H1 (cell line): ENCODE results near the gene BORCS6. TPM values are rescaled to one million over a fixed set of nuclear protein-coding genes. Genes with fewer than 3 reads are reported as not detected.
A peak's percentile ranks its signal among the peaks of the same experiment; 100 is the strongest.

Experiments used
- CTCF ChIA-PET: fragments of 300-600 bp; sonication (Branson Sonifier 250); formaldehyde crosslinking; loops from one replicate; lab custom pipeline; 2021; ENCODE audit not compliant: partially characterized antibody; lab: Charles Lee
- POLR2A ChIA-PET: fragments of 300-600 bp; sonication (Branson Sonifier 250); formaldehyde crosslinking; loops from one replicate; lab custom pipeline; 2021; ENCODE audit warnings: inconsistent platforms; ENCODE audit not compliant: partially characterized antibody; lab: Charles Lee
- DNase-seq, 2 experiments: peaks; one replicate each; pipeline versions ENCODE4 v3.0.0 to v3.0.0-alpha.2; 2010 to 2022; ENCODE audit warnings: low spot score in 2 of 2, low read depth in 1 of 2, mixed read lengths in 1 of 2
- FAIRE-seq: peaks from 2 replicates; lab custom pipeline; 2011; peaks lifted over from hg19 to GRCh38; lab: Jason Lieb, UNC
- H2AFZ ChIP-seq: 2 replicates; pipeline ENCODE4 v1.8.1; 2012; ENCODE audit warnings: low read length, inconsistent platforms
- H2AK5ac ChIP-seq: 2 replicates; pipeline ENCODE4 v1.6.1; 2013; ENCODE audit warnings: low read depth, low read length
- H2BK120ac ChIP-seq: replicated peaks from 2 replicates; pipeline ENCODE3; 2013; ENCODE audit warnings: low read depth, low read length, inconsistent platforms
- H2BK12ac ChIP-seq: 2 replicates; pipeline ENCODE4 v1.6.1; 2013; ENCODE audit warnings: low read depth, low read length
- H2BK15ac ChIP-seq: 2 replicates; pipeline ENCODE4 v1.6.1; 2013; ENCODE audit warnings: low read length
- H2BK20ac ChIP-seq: 2 replicates; pipeline ENCODE4 v1.6.1; 2013; ENCODE audit warnings: low read length
- H2BK5ac ChIP-seq: 2 replicates; pipeline ENCODE4 v1.6.1; 2013; ENCODE audit warnings: low read depth, low read length
- H3K14ac ChIP-seq: 2 replicates; pipeline ENCODE4 v1.6.1; 2013; ENCODE audit warnings: inconsistent platforms; ENCODE audit not compliant: insufficient read length
- H3K18ac ChIP-seq: 2 replicates; pipeline ENCODE4 v1.6.1; 2013; ENCODE audit warnings: low read length; ENCODE audit errors: extremely low read depth
- H3K23ac ChIP-seq: 2 replicates; pipeline ENCODE4 v1.6.1; 2013; ENCODE audit warnings: inconsistent platforms; ENCODE audit not compliant: insufficient read length
- H3K23me2 ChIP-seq: 2 replicates; pipeline ENCODE4 v1.6.1; 2013; ENCODE audit warnings: low read depth, low read length
- H3K27ac ChIP-seq: 2 replicates; pipeline ENCODE4 v1.6.1; 2011; ENCODE audit warnings: low read depth, low read length, inconsistent platforms
- H3K27me3 ChIP-seq, 4 experiments: replicated peaks in 1 of 4; 1 replicate in 1 of 4; 2 replicates in 3 of 4; pipeline versions ENCODE4 v1.6.1 to v1.8.1; 2011 to 2013; ENCODE audit warnings: low read length in 3 of 4, mild to moderate bottlenecking in 3 of 4, inconsistent platforms in 2 of 4, mixed read lengths in 2 of 4, moderate library complexity in 1 of 4; ENCODE audit not compliant: control insufficient read depth in 3 of 4, insufficient read depth in 3 of 4; ENCODE audit errors: extremely low read depth in 1 of 4
- H3K36me3 ChIP-seq, 4 experiments: 2 replicates each; pipeline versions ENCODE4 v1.6.1 to v1.8.1; 2011 to 2013; ENCODE audit warnings: mild to moderate bottlenecking in 4 of 4, low read length in 3 of 4, moderate library complexity in 2 of 4, control low read depth in 1 of 4, inconsistent platforms in 1 of 4; ENCODE audit not compliant: insufficient read depth in 4 of 4, control insufficient read depth in 2 of 4
- H3K4ac ChIP-seq: replicated peaks from 2 replicates; pipeline ENCODE3; 2013; ENCODE audit warnings: low read length, low read depth, mixed read lengths, inconsistent platforms; ENCODE audit not compliant: insufficient read length
- H3K4me1 ChIP-seq, 4 experiments: replicated peaks in 1 of 4; 1 replicate in 1 of 4; 2 replicates in 3 of 4; pipeline versions ENCODE4 v1.6.1 to v1.8.1; 2011 to 2013; ENCODE audit warnings: low read length in 3 of 4, inconsistent platforms in 2 of 4, mixed read lengths in 1 of 4; ENCODE audit not compliant: insufficient read depth in 4 of 4, control insufficient read depth in 3 of 4
- H3K4me2 ChIP-seq, 2 experiments: 2 replicates each; pipeline versions ENCODE4 v1.6.1 to v1.8.1; 2011 to 2013; ENCODE audit warnings: low read depth in 2 of 2, low read length in 2 of 2, control low read depth in 1 of 2, inconsistent platforms in 1 of 2, mild to moderate bottlenecking in 1 of 2; ENCODE audit not compliant: insufficient read depth in 1 of 2
- H3K4me3 ChIP-seq, 4 experiments: fragments of 200-600, 300-600 bp in 1 of 4; sonication (generic), shearing (Covaris generic), sonication (Bioruptor Twin) in 1 of 4; 2 replicates each; pipeline versions ENCODE4 v1.5.1 to v1.8.1; 2011 to 2016; ENCODE audit warnings: low read length in 4 of 4, low read depth in 3 of 4, control low read depth in 2 of 4, inconsistent platforms in 2 of 4, mild to moderate bottlenecking in 2 of 4, mixed read lengths in 1 of 4, moderate library complexity in 1 of 4; ENCODE audit not compliant: insufficient read depth in 2 of 4; ENCODE audit errors: extremely low read depth in 1 of 4
- H3K56ac ChIP-seq: replicated peaks from 2 replicates; pipeline ENCODE3; 2013; ENCODE audit warnings: low read depth, mild to moderate bottlenecking, mixed read lengths, low read length, inconsistent platforms; ENCODE audit not compliant: insufficient read length
- H3K79me1 ChIP-seq: 2 replicates; pipeline ENCODE4 v1.6.1; 2013; ENCODE audit warnings: low read depth, low read length, control low read depth
- H3K79me2 ChIP-seq, 2 experiments: 2 replicates each; pipeline versions ENCODE4 v1.6.1 to v1.8.1; 2012 to 2013; ENCODE audit warnings: low read length in 2 of 2, mild to moderate bottlenecking in 2 of 2, inconsistent platforms in 1 of 2; ENCODE audit not compliant: insufficient read depth in 2 of 2, control insufficient read depth in 1 of 2
- H3K9ac ChIP-seq, 4 experiments: replicated peaks in 1 of 4; 1 replicate in 1 of 4; 2 replicates in 3 of 4; pipeline versions ENCODE4 v1.6.1 to v1.8.1; 2011 to 2013; ENCODE audit warnings: low read depth in 3 of 4, low read length in 3 of 4, control low read depth in 2 of 4, mild to moderate bottlenecking in 2 of 4, moderate library complexity in 2 of 4, inconsistent platforms in 1 of 4; ENCODE audit errors: extremely low read depth in 1 of 4
- H3K9me3 ChIP-seq, 2 experiments: 2 replicates each; pipeline versions ENCODE4 v1.6.1 to v1.8.1; 2012 to 2013; ENCODE audit warnings: mild to moderate bottlenecking in 2 of 2, moderate library complexity in 2 of 2, control low read depth in 1 of 2, inconsistent platforms in 1 of 2, low read depth in 1 of 2, low read length in 1 of 2, mixed read lengths in 1 of 2; ENCODE audit not compliant: insufficient read depth in 2 of 2
- H4K20me1 ChIP-seq, 2 experiments: replicated peaks in 1 of 2; 2 replicates each; pipeline versions ENCODE3 to v1.8.1; 2011 to 2013; ENCODE audit warnings: inconsistent platforms in 2 of 2, low read length in 2 of 2, mild to moderate bottlenecking in 1 of 2; ENCODE audit not compliant: insufficient read depth in 2 of 2, control insufficient read depth in 1 of 2
- H4K5ac ChIP-seq: 2 replicates; pipeline ENCODE4 v1.6.1; 2013; ENCODE audit warnings: low read length, low read depth, mixed read lengths, inconsistent platforms; ENCODE audit not compliant: insufficient read length
- H4K8ac ChIP-seq: 2 replicates; pipeline ENCODE4 v1.8.0; 2013; ENCODE audit warnings: mild to moderate bottlenecking, moderate library complexity, low read length, inconsistent platforms; ENCODE audit not compliant: insufficient read depth; ENCODE audit errors: extremely low read depth
- H4K91ac ChIP-seq: replicated peaks from 2 replicates; pipeline ENCODE3; 2013; ENCODE audit warnings: low read length, mixed read lengths, inconsistent platforms; ENCODE audit not compliant: insufficient read length
- ASH2L ChIP-seq: fragments of 200-600, 300-600 bp; sonication (generic); IDR thresholded peaks from one replicate; pipeline ENCODE4 v1.7.1; 2017; ENCODE audit warnings: low read length
- CBX5 ChIP-seq: fragments of 300-800, 300-1000 bp; sonication (generic); IDR thresholded peaks from 2 replicates; pipeline ENCODE4 v1.7.1; 2016; ENCODE audit warnings: antibody characterized with exemption, low read length, low read depth
- CTBP2 ChIP-seq: IDR thresholded peaks from 2 replicates; pipeline ENCODE4 v1.7.0; 2011; ENCODE audit warnings: borderline replicate concordance, mild to moderate bottlenecking, moderate library complexity, mixed read lengths, low read length; ENCODE audit not compliant: insufficient read depth, insufficient read length
- FOSL1 ChIP-seq: IDR thresholded peaks from 2 replicates; pipeline ENCODE4 v1.6.1; 2011; ENCODE audit warnings: mild to moderate bottlenecking, low read depth, low read length, moderate library complexity; ENCODE audit not compliant: insufficient read depth
- MAFK ChIP-seq: IDR thresholded peaks from 2 replicates; pipeline ENCODE4 v1.6.1; 2012; ENCODE audit warnings: low read depth, mild to moderate bottlenecking, improper control_type of control experiment, low read length
- NANOG ChIP-seq: IDR thresholded peaks from 2 replicates; pipeline ENCODE4 v1.6.1; 2011; ENCODE audit warnings: low read length, low read depth, mild to moderate bottlenecking, inconsistent platforms; ENCODE audit not compliant: insufficient read depth, poor library complexity, severe bottlenecking
- PHF8 ChIP-seq: fragments of 200-600 bp; sonication (generic); conservative IDR thresholded peaks from 2 replicates; pipeline ENCODE4 v1.7.1; 2012; ENCODE audit warnings: low read depth, mild to moderate bottlenecking, inconsistent platforms, low read length, moderate library complexity
- RBBP5 ChIP-seq: IDR thresholded peaks from 2 replicates; pipeline ENCODE4 v1.7.1; 2012; ENCODE audit warnings: low read depth, mild to moderate bottlenecking, inconsistent platforms, low read length, moderate library complexity, borderline replicate concordance
- RNF2 ChIP-seq: fragments of 200-900, 300-1000 bp; sonication (generic); IDR thresholded peaks from 2 replicates; pipeline ENCODE4 v1.7.1; 2016; ENCODE audit warnings: borderline replicate concordance, low read depth, mild to moderate bottlenecking, antibody characterized with exemption, low read length; ENCODE audit not compliant: poor library complexity, severe bottlenecking; ENCODE audit errors: missing control alignments
- SAP30 ChIP-seq: fragments of 300-600 bp; sonication (generic); IDR thresholded peaks from 2 replicates; pipeline ENCODE4 v1.7.1; 2012; ENCODE audit warnings: low read length, moderate library complexity, mild to moderate bottlenecking, inconsistent platforms; ENCODE audit not compliant: insufficient read depth, insufficient replicate concordance
- WGBS, 2 experiments: shearing (Covaris generic) in 1 of 2; methylation state at CpG; one replicate each; pipeline versions ENCODE4 v1.1.6 to v1.1.7; 2013 to 2015; ENCODE audit warnings: low lambda C conversion rate in 2 of 2, mixed read lengths in 2 of 2, inconsistent platforms in 1 of 2, low coverage in 1 of 2, missing lambda C conversion rate in 1 of 2; ENCODE audit not compliant: insufficient replicate concordance in 2 of 2, insufficient coverage in 1 of 2, insufficient read length in 1 of 2; ENCODE audit errors: extremely low coverage in 1 of 2, missing lambda C conversion rate in 1 of 2; 5-methylcytosine and 5-hydroxymethylcytosine counted together
- polyA plus RNA-seq, 7 experiments: library from polyadenylated mRNA; depleted of rRNA in 3 of 7; stranded (reverse) in 5 of 7; unstranded in 2 of 7; fragments of >200 nt in 5 of 7; fragments of 200-250 nt in 2 of 7; gene quantifications; 1 replicate in 5 of 7; 2 replicates in 1 of 7; 4 replicates in 1 of 7; pipeline versions ENCODE4 v1.2.1 to v1.2.3, GENCODE V29; 2011 to 2013; ENCODE audit warnings: missing spikeins in 2 of 7, mixed read lengths in 2 of 7
- total RNA-seq: library from RNA; stranded (reverse); fragmentation: NEBNext Ultra II Directional; extraction: Animal tissue kit (Norgen Biotek cat#: 25700); gene quantifications from 2 replicates; pipeline ENCODE4 v1.2.1, GENCODE V29; 2021
- TF ChIP-seq, protein P1 (sequence below): IDR thresholded peaks from 2 replicates; pipeline ENCODE4 v1.6.1; 2011; ENCODE audit warnings: low read depth, mild to moderate bottlenecking, low read length; ENCODE audit not compliant: insufficient read depth

The BORCS6 gene
- total and polyA plus RNA-seq, 2 of the 8 experiments (the other 6 are each of a cell fraction or from before 2014, with no cell fraction given), result 3.3 to 3.6 TPM

DNA sequence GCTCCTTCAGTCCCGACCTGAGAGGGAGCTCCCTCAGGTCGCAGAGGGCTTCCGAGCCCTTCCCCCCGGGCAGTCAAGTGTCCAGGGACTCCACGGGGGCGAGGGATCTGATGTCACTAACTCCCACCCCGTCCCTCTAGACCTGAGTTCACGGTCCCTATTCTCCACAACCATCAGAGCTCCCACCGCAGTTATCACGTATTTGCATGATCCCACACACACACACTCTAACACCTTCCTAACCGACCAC lies 34.1 kb downstream of the BORCS6 start:
- WGBS, 2 experiments, result 12% methylated on average over 10 of the region's 11 CpGs; no CpG with 5 or more reads in 1 of the 2 experiments
- Histone ChIP-seq H3K4ac (peak overlapping the region; percentile 57), H3K9ac (peak overlapping the region in 3 of 4 experiments; percentile 86 to 98 (median 89); a peak in 6 of 7 replicates), H3K23ac (no peak overlapping the region), H3K18ac (no peak overlapping the region; the same call in 1 of the 2 replicates), H4K20me1 (peaks cover 2 to 4% of the 10 kb centered on the region in 2 experiments), H3K56ac (no peak overlapping the region), H2BK5ac (peak overlapping the region; percentile 94; the same call in 1 of the 2 replicates), H3K9me3 (no peaks in the 10 kb centered on the region), H2BK20ac (no peak overlapping the region), H3K23me2 (peaks cover 21% of the 10 kb centered on the region), H3K27ac (peak overlapping the region; percentile 89), H3K4me2 (peak overlapping the region; percentile 96 to 100), H3K36me3 (peaks cover 0 to 6% (median 1%) of the 10 kb centered on the region in 4 experiments; a peak in 4 of 8 replicates), H2AK5ac (peak overlapping the region; percentile 93; the same call in 1 of the 2 replicates), H3K79me2 (no peaks in the 10 kb centered on the region; a peak in 1 of 4 replicates), H2BK12ac (peak overlapping the region; percentile 91; the same call in 1 of the 2 replicates), H2BK15ac (0 out of 2 replicates have a peak overlapping the region, but pooled peaks have one; percentile 61), H3K27me3 (no peaks in the 10 kb centered on the region), H3K4me3 (peak overlapping the region; percentile 76 to 93 (median 85)), H3K14ac (no peak overlapping the region), H2BK120ac (no peak overlapping the region), H4K91ac (no peak overlapping the region), H3K79me1 (peaks cover 3% of the 10 kb centered on the region; the same call in 1 of the 2 replicates), H3K4me1 (peaks cover 12 to 32% (median 19%) of the 10 kb centered on the region in 4 experiments), H2AFZ (no peak overlapping the region), H4K5ac (no peak overlapping the region), H4K8ac (peak overlapping the region; percentile 96; the same call in 1 of the 2 replicates)
- ChIA-PET CTCF (interaction anchor here (0.6 to 10.3 kb wide), 6 partner anchors 13 to 187 kb away, joined by 3 to 133 read pairs (median 4); partner anchors contain the start of genes ALOXE3 and AURKB), POLR2A (interaction anchor here (1.0 to 15.7 kb wide), 13 partner anchors 8 to 469 kb away, joined by 3 to 289 read pairs (median 7); partner anchors contain the start of genes ALOXE3, BORCS6, CTC1 and HES7)
- FAIRE-seq, result no peak
- DNase-seq, result no peak
- TF ChIP-seq ASH2L (no peak), NANOG (no peak), RBBP5 (no peak), FOSL1 (no peak), RNF2 (no peak), CTBP2 (no peak), MAFK (no peak), CBX5 (no peak), PHF8 (peak; percentile 80), SAP30 (peak; percentile 87)
- TF ChIP-seq, protein P1, sequence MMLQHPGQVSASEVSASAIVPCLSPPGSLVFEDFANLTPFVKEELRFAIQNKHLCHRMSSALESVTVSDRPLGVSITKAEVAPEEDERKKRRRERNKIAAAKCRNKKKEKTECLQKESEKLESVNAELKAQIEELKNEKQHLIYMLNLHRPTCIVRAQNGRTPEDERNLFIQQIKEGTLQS, result no peak
